GM13977 (cell line): Measurements from ENCODE around the gene EPB41L3.

Experiments used
- DNase-seq: peaks from one replicate; pipeline ENCODE4 v3.0.0; 2012; ENCODE audit warnings: low spot score
- in situ Hi-C: fragments of 300-500 bp; cut with MboI; formaldehyde crosslinking; loops from one replicate; pipeline ENCODE4 v1.12.0; 2022; ENCODE audit warnings: low sequenced_read_pairs, low pct_unique_long_range_greater_than_20kb, mixed read lengths, inconsistent platforms; ENCODE audit not compliant: unreplicated experiment
- TF ChIP-seq, protein P1 (sequence below): IDR thresholded peaks from 2 replicates; pipeline ENCODE4 v1.5.1; 2012; ENCODE audit warnings: mild to moderate bottlenecking, control low read depth; ENCODE audit not compliant: insufficient read depth; ENCODE audit errors: extremely low read depth, missing control alignments

Gene EPB41L3

DNA sequence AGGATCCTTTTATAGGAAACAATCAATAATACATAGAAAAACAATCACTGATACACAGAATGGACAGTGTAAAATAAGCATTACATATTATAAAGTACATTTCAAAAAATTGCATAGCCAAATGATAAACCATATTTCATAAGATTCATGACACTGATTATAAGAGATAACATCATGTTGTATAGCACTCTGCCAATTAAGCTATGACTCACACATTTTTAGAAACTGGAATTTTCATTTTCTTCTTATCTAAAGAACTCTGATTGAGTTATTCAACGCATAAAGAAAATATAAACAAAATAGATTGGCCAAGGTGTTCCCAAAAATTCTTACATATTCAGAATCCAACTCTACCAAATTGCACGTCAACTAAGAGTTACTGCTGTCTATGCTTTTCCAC is 5.9 kb downstream of the EPB41L3 start:
- in situ Hi-C loops: no loop called here
- TF ChIP-seq, protein P1, sequence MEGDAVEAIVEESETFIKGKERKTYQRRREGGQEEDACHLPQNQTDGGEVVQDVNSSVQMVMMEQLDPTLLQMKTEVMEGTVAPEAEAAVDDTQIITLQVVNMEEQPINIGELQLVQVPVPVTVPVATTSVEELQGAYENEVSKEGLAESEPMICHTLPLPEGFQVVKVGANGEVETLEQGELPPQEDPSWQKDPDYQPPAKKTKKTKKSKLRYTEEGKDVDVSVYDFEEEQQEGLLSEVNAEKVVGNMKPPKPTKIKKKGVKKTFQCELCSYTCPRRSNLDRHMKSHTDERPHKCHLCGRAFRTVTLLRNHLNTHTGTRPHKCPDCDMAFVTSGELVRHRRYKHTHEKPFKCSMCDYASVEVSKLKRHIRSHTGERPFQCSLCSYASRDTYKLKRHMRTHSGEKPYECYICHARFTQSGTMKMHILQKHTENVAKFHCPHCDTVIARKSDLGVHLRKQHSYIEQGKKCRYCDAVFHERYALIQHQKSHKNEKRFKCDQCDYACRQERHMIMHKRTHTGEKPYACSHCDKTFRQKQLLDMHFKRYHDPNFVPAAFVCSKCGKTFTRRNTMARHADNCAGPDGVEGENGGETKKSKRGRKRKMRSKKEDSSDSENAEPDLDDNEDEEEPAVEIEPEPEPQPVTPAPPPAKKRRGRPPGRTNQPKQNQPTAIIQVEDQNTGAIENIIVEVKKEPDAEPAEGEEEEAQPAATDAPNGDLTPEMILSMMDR: no peak
- no peak for DNase-seq

GRCh38 chr18:5534845-5535244 is 9.0 kb downstream of the EPB41L3 start:
- TF ChIP-seq, protein P1: no peak
- in situ Hi-C loops: no loop called here
- no peak for DNase-seq

DNA sequence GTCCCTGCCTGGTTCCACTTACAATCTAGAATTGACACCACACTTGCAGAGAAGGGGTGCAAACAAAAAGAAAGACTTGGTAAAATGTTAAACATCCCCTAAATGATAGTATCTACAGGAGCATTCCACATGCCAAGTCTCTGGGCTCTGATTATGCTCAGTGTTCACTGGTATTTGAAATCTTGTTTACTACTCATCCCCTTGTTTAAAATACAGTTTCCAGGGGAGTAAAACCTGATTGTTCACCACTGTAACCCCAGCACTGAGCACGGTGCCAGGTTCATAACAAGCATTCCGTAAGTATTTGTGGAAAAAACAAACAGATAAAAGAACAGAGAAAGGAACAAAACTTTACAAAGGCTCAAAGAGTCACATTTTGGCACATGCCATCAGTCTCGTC is 11.7 kb downstream of the EPB41L3 start:
- in situ Hi-C loops: no loop called here
- TF ChIP-seq, protein P1: no peak

DNA sequence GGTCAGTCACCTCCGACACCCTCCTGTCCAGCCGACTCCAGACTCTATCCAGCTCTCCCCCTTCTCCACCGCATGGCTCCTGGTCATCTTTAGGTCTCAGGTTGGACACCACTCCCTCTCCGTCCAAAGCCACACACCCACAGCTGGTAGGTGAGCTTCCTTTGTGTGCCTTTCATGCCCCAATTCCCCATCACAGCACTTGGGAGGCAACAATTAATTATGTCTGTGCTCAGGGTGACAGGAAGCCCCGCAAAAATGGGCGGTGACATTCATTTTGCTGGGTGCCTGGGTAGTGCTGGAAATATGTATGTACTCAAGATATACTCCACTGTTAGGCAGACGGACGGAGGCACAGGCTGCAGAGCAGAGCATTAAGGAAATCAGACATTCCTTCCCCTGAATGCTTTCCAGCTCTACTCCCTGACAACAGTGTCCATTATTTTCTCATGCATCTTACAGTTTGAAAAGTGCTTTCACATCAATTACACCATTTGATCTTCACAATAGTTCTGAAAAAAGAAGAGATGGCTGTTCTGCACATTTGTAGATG is 13.1 kb downstream of the EPB41L3 start:
- in situ Hi-C loops: no loop called here
- TF ChIP-seq, protein P1: no peak

More for the DNA sequence above, 11.7 kb downstream of the EPB41L3 start:
- no peak for DNase-seq

DNA sequence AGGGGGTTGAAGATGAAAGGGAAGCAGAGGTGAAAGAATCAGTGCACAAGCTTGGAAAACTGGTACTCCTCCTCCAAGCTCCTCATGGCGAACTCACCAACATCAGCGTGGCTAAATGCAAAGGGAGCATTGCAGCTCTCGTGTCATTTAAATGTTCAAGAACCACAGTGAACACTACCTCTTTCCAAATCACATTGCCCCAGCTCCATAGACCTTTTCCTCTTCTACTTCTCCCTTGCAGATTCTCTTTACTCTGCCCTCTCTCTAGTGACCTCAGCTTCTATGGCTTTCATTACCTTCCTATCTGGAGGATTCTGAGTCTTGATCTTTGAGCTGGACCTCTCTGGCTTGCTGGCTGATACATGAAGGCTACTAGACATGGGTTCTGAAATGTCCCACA is 14.3 kb downstream of the EPB41L3 start:
- in situ Hi-C loops: no loop called here

More for the DNA sequence above, 13.1 kb downstream of the EPB41L3 start:
- DNase-seq: no peak

GRCh38 chr18:5527603-5528002 is 16.2 kb downstream of the EPB41L3 start:
- DNase-seq: no peak
- in situ Hi-C loops: no loop called here
- TF ChIP-seq, protein P1: no peak

More for the DNA sequence above, 14.3 kb downstream of the EPB41L3 start:
- DNase-seq: no peak
- TF ChIP-seq, protein P1: no peak

- in situ Hi-C loops: loop anchor here (25.0 kb wide), 1 partner anchor 112 kb away; no protein-coding TSS in a partner anchor
- no peak for DNase-seq
- TF ChIP-seq, protein P1: no peak
Measured at GRCh38 chr18:5524660-5525059, 19.1 kb downstream of the EPB41L3 start.
